ENCODE measurements around the gene MPPE1.

GRCh38 chr18:11866764-11867163 lies 41.4 kb downstream of the MPPE1 start:
- no peak for TF ChIP-seq CTCF (IDR thresholded peaks at IDR 0.05)
- TF ChIP-seq POLR2A (IDR thresholded peaks at IDR 0.05): no peak
- no peak for TF ChIP-seq POLR2AphosphoS5 (IDR thresholded peaks at IDR 0.05)
- no peak for TF ChIP-seq EP300 (IDR thresholded peaks at IDR 0.05; ENCODE audit: low read depth)
